GM12864 (cell line): ENCODE measurements around the gene LPAR1.
"Not testable (repeated sequence)": the region's sequence is repeated elsewhere in the genome, so short reads cannot be mapped to it uniquely, and the experiment has no call there.

Source experiments
- DNase-seq: peaks from one replicate; pipeline ENCODE4 v3.0.0-alpha.2; 2011; ENCODE audit warnings: low read depth
- H3K4me3 ChIP-seq: 2 replicates; pipeline ENCODE4 v1.5.1; 2011; ENCODE audit warnings: mild to moderate bottlenecking, low read depth, low read length, control low read depth
- TF ChIP-seq, protein P1 (sequence below): IDR thresholded peaks from 2 replicates; pipeline ENCODE4 v1.5.1; 2011; ENCODE audit warnings: low read depth, mild to moderate bottlenecking, moderate library complexity, low read length, control low read depth, inconsistent platforms; ENCODE audit errors: missing control alignments

LPAR1 gene

DNA sequence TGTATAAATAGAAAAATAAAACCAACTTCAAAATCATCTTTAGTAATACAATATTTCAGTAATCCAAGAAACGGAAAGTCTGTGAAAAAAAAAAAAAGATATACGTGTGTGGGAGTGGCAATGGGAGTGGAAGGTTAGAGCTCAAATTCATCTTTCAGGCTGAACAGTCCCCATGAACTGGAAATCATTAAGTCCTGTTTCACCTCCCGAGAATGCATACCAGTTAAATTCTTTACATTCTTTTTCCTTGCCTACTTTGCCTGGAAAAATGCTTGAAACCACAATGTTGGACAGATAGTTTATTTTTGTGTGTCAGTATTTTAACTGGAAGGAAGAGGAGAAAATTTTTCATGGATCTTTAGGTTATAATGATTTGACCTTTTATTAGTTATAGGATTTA lies 202.9 kb downstream of the LPAR1 start:
- no peak for DNase-seq
- no peak overlapping the region for H3K4me3 ChIP-seq
- TF ChIP-seq, protein P1, sequence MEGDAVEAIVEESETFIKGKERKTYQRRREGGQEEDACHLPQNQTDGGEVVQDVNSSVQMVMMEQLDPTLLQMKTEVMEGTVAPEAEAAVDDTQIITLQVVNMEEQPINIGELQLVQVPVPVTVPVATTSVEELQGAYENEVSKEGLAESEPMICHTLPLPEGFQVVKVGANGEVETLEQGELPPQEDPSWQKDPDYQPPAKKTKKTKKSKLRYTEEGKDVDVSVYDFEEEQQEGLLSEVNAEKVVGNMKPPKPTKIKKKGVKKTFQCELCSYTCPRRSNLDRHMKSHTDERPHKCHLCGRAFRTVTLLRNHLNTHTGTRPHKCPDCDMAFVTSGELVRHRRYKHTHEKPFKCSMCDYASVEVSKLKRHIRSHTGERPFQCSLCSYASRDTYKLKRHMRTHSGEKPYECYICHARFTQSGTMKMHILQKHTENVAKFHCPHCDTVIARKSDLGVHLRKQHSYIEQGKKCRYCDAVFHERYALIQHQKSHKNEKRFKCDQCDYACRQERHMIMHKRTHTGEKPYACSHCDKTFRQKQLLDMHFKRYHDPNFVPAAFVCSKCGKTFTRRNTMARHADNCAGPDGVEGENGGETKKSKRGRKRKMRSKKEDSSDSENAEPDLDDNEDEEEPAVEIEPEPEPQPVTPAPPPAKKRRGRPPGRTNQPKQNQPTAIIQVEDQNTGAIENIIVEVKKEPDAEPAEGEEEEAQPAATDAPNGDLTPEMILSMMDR, result no peak

DNA sequence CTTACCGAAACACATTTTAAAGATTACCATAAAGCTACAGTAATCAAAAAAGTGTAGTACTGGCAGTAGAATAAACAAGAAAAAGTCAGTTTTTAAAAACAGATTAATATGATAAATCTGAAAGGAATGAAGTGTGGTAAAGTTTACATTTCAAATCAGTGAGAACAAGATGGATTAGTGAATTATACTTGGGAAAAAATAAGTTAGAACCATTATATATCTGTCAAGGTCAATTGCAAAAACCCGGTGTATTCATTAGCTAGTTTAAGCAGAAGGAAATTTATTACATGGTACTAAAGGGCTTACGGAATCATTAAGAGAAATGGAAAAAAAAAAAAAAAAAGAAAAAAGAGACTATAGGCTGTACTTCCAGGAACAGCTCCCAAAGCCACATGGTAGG lies 205.3 kb downstream of the LPAR1 start:
- no peak for DNase-seq
- no peak overlapping the region for H3K4me3 ChIP-seq
- TF ChIP-seq, protein P1, result no peak

DNA sequence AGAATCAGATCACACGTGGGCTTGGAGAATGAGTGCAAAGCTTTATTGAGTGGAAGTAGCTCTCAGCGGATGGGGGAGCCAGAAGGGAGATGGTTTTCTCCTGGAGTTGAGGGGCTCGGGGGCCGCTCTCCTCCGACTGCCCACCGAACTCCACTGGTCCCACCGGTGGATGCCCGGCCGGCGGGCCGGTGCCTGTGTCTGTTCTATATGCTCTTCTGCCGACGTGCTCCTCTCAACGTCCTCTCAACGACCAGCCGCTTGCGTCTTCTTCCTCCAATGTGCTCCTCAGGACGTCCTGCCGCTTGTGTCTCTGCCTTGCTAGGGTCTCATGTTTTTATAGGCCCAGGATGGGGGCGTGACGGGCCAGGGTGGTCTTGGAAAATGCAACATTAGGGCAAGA lies 207.8 kb downstream of the LPAR1 start:
- no peak overlapping the region for H3K4me3 ChIP-seq
- TF ChIP-seq, protein P1, result no peak
- no peak for DNase-seq

DNA sequence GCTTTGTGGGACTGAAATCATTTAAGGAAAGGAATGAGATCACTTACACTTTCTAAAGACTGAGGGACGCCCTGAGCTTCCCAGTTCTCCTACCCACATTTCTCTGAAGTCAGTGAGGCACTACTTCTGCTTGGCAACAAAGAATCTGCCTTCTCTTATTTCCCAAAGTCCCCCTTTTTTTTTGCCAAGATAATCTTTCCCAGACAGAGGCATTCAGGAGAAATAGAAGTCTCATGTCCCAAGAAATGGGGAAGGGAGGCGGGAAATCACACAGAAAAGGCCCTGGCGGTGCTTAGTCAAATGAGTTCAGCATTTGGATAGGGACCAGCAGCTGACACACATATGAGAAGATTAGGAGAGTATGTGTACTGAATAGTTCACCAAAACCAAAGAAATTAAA lies 210.0 kb downstream of the LPAR1 start:
- no peak overlapping the region for H3K4me3 ChIP-seq
- TF ChIP-seq, protein P1, result no peak
- DNase-seq, result no peak

DNA sequence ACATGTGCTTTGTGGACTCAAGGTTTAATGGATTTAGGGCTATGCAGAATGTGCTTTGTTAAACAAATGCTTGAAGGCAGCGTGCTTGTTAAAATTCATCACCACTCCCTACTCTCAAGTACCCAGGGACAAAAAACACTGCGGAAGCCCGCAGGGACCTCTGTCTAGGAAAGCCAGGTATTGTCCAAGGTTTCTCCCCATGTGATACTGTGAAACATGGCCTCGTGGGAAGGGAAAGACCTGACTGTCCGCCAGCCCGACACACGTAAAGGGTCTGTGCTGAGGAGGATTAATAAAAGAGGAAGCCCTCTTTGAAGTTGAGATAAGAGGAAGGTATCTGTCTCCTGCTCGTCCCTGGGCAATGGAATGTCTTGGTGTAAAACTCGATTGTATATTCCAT lies 211.9 kb downstream of the LPAR1 start:
- DNase-seq, H3K4me3 ChIP-seq: not testable (repeated sequence)

DNA sequence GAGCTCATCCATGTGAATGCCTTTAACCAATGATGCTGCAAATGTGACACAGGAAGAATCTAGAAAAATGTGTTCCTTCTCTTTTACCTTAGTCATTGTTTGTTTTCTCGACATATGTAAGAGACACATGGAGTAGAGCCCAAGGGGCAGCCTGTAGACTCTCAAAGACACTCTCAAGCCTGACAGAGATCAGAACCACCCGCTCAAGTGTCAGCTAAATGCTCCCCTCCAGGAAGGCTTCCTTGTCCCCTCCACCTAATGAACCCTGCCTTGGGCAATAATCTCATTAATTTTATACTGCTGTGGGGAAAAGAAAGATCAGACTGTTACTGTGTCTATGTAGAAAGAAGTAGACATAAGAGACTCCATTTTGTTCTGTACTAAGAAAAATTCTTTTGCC lies 212.3 kb downstream of the LPAR1 start:
- TF ChIP-seq, protein P1, result no peak
- DNase-seq, result no peak
- H3K4me3 ChIP-seq, result no peak overlapping the region

DNA sequence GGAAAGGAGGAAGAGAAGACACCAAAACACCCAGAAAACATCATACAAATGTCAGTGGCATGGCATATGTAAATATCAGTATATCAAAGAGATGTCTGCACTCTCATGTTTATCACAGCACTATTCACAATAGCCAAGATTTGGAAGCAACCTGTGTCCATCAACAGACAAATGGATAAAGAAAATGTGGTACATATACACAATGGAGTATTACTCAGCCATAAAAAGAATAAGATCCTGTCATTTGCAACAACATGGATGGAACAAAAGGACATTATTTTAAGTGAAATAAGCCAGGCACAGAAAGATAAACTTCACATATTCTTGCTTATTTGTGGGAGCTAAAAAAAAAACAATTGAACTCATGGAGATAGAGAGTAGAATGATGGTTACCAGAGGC lies 213.1 kb downstream of the LPAR1 start:
- not testable (repeated sequence) for H3K4me3 ChIP-seq, DNase-seq
